ENCODE data around the gene LTO1.
A peak's percentile ranks its signal among the peaks of the same experiment; 100 is the strongest.
"Not testable (repeated sequence)": the region's sequence is repeated elsewhere in the genome, so short reads cannot be mapped to it uniquely, and the experiment has no call there.

The LTO1 gene

GRCh38 chr11:69700278-69701140, 25.4 kb upstream of the LTO1 start:
- no peak for DNase-seq

DNA sequence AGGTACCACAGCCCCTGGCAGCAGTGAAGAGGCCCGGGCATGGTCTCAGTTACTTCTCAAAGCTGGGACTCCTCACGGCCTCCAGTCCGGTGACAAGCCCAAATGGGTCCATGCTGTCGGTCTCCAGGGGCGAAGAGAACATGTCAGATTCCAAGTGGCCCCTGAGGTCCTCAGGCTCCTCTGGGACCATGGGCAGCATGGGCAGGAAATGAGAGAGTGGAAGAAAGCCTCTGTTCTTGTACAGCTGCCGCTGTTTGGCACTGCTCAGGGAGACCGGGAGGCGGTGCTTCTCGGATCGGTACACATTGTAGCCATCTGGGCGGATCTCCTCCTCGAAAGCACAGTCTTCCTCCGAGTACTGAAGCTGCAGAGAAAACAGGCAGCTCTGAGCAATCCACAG, 24.1 kb upstream of the LTO1 start:
- peak; percentile 7 for DNase-seq

DNA sequence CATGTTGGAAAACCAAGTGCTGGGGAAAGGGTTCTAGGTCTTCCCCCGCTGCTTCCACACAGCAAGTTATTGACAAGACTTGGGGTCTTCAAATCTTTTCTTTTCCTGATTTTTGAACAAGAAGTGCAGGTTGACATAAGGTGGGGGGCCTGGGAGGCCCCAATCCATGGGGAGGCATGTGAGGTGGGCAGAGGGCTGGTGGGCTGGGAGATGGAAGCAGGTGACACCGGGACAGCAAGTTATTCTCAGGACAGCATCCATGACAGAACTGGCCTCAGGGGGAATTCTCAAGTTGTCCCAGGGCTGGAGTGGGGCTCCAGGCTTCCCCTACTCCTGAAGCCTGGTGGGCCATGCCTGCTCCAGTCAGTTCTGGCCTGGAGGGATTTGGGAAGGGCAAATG, 23.2 kb upstream of the LTO1 start:
- DNase-seq: no peak

DNA sequence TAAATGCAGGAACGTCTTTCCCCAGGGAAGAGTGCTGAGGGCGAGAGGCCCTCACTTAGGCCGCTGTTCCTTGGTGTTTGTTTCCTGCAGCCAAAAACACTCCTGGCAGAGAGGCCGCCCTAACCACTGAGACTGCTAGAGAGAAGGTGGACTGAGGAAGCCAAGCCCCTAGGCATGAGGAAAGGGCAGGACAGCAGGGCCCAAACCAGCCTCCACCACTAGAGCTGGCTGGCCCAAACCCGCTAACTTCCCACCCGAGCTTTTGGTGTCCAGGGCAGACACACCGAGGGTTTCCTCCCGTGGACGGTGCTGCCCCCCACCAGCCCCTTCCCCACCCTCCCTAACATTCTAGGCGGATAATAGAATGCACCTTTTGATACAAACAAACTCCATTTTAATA, 22.7 kb upstream of the LTO1 start:
- DNase-seq: no peak

- no peak for DNase-seq
Observed at GRCh38 chr11:69697469-69697843, 22.3 kb upstream of the LTO1 start.

DNA sequence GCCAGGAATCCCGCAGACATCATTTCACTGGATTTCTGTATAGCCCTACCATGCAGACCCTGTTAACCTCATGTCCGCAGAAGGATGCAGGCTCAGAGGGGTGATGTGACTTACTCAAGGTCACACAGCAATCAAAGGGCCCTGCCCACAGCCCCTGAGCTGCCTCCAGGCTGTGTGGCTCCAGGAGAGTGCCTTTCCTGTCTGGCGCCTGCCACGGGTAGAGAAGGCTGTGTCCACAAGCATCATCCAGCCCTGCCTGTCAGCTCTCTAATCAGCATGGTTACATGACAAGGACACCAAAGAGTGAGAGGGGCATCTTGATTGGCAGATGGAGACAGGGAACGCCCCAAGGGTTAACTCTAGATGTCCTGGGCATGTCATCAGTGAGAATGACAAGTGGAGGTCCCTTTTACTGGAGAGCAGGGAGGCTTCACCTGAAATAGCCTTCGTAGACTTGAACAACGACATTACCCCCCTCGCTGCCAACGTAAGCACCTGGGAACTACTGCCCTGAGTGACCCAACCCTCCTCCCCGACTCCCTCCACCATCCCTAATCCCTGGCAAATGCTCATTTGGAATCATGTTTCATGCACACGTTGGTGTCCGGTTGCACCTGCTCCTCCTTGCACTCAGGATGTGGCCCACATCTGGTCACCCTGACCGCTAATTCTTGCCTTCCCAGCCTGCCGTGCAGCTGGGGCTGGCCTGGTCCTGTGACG, 21.8 kb upstream of the LTO1 start:
- DNase-seq: no peak

- not testable (repeated sequence) for DNase-seq
Observed at GRCh38 chr11:69695995-69696394, 20.8 kb upstream of the LTO1 start.

DNA sequence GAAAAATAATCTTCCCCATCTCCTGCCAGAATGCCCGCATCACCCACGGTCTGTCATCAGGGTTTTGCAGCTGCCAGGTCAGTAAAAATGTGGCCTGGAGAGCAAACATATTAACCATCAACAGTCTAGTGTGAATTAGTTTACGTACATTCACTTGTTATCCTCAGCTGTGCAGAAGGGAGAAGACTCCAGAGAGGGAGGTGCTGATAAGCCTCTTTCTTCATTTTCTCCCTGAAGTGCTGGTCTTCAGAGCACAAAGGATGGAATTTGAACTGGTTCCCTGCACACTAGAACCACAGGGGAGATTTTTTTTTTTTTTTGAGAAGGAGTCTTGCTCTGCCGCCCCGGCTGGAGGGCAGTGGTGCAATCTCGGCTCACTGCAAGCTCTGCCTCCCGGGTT, 20.4 kb upstream of the LTO1 start:
- no peak for DNase-seq

- no peak for DNase-seq
Observed at GRCh38 chr11:69694781-69695180, 19.6 kb upstream of the LTO1 start.

GRCh38 chr11:69692422-69692821, 17.3 kb upstream of the LTO1 start:
- DNase-seq: no peak

GRCh38 chr11:69691463-69691862, 16.3 kb upstream of the LTO1 start:
- DNase-seq: no peak

DNA sequence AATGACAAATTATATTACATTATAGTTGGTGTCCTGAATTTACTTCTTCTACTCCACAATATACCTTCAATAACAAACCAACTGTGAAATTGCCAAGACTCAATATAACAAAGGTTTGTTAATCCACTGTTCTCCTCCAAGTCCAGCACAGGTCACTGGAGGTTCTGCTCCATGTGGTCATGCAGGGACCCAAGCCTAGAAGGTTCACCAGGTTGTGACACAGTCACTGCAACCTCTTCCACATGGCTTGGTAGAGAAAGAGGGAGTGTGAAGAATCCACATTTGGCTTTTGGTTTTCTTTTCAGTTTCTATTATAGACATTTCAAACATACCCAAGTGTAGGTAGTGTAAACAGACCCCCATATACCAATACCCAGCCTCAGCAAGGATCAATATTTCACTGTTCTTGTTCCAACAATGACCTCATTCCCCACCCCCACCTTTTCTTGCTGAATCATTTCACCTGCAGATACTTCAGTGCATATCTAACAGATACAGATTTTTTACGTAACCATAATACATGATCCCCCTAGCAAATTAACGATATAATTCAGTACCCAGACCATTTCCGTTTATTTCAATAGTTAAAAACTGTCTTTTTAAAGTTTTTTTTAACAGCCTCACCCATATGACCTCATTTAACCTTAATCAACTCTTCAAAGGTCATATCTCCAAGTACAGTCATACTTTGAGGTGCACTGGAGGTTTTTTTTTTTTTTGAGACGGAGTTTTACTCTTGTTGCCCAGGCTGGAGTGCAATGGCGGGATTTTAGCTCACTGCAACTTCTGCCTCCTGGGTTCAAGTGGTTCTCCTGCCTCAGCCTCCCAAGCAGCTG, 14.5 kb upstream of the LTO1 start:
- no peak for DNase-seq

- DNase-seq: not testable (repeated sequence)
Observed at GRCh38 chr11:69687969-69688771, 13.0 kb upstream of the LTO1 start.

GRCh38 chr11:69686856-69687255, 11.7 kb upstream of the LTO1 start:
- DNase-seq: no peak

- no peak for DNase-seq
Observed at GRCh38 chr11:69686452-69686851, 11.3 kb upstream of the LTO1 start.

GRCh38 chr11:69685348-69685747, 10.2 kb upstream of the LTO1 start:
- no peak for DNase-seq

DNA sequence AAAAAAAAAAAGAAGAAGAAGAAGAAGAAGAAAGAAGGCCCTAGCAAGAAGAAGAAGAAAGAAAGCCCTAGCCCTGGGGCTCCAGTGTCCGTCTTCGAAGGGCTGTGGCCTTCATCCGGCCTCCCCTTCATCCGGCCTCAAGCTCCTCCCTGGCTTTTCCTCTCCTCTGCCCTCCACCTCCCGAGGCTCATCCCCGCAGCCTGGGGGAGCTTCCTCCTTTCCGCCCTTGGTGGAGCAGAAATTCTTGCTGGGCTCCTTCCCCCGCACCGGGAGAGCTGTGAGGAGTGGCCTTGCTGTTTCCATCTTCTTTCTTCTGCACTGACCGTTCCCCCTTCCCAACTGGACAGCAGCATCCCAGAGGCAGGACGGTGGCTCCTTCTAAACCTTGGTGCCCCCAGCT, 9.5 kb upstream of the LTO1 start:
- DNase-seq: no peak

- DNase-seq: no peak
Observed at GRCh38 chr11:69683764-69684333, 8.7 kb upstream of the LTO1 start.

DNA sequence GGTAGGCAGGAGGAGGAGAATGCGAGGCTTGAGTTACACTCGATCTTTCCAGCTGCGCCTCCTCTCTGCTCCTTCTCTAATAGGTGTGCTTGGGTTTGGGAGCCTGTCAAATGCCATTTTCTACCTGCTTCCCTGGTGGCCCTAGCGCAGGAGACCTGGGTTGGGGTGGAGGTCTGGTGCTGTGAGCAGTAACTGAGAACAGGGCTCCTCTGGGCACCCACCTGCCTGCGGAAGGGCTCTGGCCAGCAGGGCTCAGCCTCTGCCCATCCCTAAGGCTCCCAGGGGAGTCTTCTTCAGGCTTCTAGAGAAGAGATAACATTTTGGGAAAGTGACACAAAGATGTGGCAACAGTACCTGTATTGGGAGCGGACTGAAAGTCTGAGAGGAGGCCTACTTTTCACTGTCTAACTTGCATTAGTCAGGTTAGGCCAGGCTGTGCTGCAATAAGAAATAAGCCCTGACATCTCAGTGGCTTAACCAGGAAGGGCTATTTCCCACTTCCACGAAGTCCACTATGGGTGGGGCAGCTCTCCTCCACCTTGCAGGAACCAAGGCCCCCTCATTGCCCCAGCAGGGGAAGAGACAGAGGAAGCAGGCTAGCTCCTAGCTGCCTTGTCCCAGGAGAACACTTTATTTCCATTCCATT, 7.7 kb upstream of the LTO1 start:
- DNase-seq: no peak

GRCh38 chr11:69682221-69682620, 7.1 kb upstream of the LTO1 start:
- no peak for DNase-seq

DNA sequence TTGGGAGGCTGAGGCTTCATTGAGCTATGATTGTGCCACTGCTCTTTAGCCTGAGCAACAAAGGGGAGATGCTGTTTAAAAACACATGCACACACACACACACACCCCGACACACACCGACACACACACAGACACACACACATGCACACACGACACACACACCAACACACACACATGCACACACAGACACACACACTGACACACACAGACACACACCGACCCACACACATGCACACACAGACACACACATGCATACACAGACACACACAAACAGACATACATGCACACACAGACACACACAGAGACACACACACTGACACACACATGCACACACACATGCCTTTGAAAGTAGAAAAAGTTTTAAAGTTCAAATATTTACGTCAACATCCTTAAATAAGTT, 5.5 kb upstream of the LTO1 start:
- no peak for DNase-seq

GRCh38 chr11:69677749-69678148, 2.6 kb upstream of the LTO1 start:
- no peak for DNase-seq
